ENCODE measurements around the gene CRABP1.

The CRABP1 gene

DNA sequence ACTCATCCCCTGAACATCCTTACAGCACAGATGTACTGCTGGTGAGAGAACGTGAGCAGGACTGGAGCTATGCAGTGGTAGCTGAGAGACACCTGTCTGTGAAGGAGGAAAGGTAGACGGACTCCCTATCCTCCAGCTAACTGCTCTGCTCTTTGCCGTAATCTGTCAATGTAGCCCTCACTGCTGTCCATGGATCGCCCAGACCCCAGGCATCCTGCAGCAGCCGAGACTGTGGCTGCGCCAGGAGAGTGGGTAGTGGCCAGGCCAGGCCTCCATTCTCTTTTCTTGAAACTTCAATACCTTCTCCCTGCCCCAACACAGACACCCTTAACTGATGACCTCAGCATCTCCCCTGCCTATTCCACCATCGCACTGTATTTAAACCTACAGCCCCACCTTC, 44.5 kb downstream of the CRABP1 start:
- DNase-seq: no peak

DNA sequence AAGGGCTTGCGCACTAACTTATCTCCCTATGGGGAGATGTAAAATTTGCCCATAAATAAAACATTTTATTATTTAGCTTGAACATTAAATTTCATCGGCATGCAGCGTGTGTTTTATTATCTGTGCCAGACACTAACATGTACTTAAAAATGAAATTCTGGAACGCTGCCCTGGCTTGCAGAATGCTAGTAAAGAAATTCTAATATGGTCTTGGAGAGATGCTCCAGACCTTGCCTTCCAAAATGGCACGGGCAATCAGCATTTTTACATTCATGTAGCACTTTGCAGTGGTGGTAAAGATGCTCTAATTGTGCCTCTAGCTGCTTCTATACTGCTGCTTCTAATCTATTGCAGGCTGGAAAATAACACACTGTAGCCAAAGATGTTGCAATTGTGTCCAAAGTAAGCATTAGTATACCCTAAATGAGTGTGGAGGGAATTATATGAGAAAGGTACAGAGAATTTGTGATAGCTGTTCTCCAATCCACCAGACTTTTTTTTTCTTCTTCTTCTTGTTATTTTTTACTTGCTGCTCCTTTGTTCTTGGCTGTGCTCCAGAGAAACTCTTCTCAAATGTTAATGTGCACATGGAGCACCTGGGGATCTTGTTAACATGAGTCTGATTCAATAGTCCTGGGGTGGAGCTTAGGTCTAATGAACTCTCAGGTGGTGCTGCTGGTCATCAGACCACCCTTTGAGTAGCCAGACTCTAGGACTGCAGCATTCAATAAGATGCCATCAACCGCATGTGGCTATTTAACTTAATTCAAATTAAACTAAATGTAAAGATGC, 47.3 kb downstream of the CRABP1 start:
- DNase-seq: no peak

DNA sequence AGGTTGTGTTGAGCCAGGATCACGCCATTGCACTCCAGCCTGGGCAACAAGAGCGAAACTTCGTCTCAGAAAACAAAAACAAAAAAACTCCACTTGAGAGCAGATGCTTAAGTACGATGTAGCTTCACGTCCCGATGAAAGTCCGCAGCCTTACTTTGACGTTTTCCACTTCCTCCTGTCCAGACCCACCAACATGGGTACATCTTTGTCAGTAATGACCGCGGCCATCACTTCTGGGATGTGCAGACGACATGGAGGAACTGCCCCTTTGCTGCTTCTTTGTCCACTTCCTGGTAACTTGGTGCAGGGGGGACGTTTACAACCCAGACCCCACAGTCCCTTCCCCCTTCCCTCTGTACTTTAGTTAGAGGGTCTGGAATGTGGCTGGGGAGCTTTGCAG, 48.7 kb downstream of the CRABP1 start:
- DNase-seq: no peak

- no peak for DNase-seq
These were observed 49.2 kb downstream of the CRABP1 start for GRCh38 chr15:78389322-78389721.

GRCh38 chr15:78389738-78390137, 49.6 kb downstream of the CRABP1 start:
- DNase-seq: no peak

DNA sequence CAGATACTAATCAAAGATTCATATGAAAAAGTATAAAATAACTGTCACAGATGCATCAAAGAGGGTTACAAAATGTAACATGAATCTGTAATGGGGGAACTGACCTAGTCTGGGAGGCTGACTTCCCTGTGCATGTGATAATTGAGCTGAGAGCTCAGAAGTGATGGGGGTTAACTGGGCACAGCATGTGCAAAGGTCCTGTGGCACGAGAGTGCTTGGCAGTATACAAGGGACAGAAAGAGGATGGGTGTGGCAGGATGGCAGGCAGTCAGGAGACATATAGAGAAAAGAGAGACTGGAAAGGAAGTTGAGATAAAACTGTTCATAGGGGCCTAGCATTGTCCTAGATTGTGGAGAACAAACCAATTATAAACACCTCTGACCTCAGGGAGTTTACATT, 50.1 kb downstream of the CRABP1 start:
- no peak for DNase-seq

GRCh38 chr15:78390826-78391225, 50.7 kb downstream of the CRABP1 start:
- no peak for DNase-seq

- DNase-seq: no peak
These were observed 51.6 kb downstream of the CRABP1 start for GRCh38 chr15:78391781-78392180.

DNA sequence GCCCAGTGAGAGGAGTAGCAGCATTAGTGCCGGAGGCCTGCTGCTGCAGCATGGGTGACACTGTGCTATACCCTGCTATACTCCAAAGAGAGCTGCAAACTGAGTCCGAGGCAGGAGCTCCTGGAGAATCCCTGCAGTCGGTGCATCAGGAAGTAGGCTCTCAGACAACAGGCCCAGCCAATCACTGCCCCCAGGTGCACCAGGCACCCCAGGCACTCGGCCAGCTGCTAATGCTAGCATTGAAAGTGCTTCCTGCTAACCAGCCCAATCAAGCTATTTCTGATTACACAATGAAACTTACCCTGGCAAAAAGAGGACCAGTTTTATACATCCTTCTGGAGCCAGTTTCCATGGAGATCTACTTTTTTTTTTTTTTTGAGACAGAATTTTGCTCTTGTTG, 52.3 kb downstream of the CRABP1 start:
- no peak for DNase-seq

- DNase-seq: no peak
These were observed 53.0 kb downstream of the CRABP1 start for GRCh38 chr15:78393137-78393536.

GRCh38 chr15:78394026-78394425, 53.9 kb downstream of the CRABP1 start:
- DNase-seq: no peak

- DNase-seq: no peak
These were observed 54.9 kb downstream of the CRABP1 start for GRCh38 chr15:78394981-78395616.

DNA sequence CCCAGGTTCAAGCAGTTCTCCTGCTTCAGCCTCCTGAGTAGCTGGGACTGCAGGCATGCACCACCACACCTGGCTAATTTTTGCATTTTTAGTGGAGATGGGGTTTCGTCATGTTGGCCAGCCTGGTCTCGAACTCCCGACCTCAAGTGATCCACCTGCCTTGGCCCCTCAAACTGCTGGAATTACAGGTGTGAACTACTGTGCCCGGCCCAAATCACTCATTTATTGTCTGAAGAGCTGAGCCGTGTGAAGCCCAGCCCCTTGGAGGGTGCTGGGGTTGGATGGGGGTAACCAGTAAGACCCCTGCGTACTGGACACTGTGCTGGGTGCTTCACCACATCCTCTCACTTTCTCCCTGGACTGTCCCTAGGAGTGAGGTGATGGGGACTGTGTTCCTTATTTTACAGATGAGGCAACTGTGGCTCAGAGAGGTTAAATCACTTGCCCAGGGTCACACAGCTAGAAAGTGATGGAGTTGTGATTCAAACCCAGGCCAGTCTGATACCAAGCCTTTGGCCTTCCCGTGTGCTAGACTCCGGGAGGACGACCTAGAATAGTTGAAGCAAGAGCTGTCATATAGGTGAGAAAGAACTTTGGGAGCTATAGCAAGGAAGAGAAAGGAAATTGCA, 56.1 kb downstream of the CRABP1 start:
- DNase-seq: no peak

- DNase-seq: no peak
These were observed 56.8 kb downstream of the CRABP1 start for GRCh38 chr15:78396976-78397375.

GRCh38 chr15:78397382-78397781, 57.2 kb downstream of the CRABP1 start:
- no peak for DNase-seq

Data from activated CD4-positive, alpha-beta T cell treated with anti-CD3 and anti-CD28 coated beads for 1 hour (primary cell).